T-cell (primary cell): ENCODE data around the gene EPDR1. TPM values are rescaled to one million over a fixed set of nuclear protein-coding genes. Genes with fewer than 3 reads are reported as not detected.

ENCODE experiments used
- ATAC-seq, 4 experiments: fragments of 200-7000 bp in 3 of 4; fragments of 150-1000 bp in 1 of 4; cut with Tn5 transposase; replicated peaks in 1 of 4; 1 replicate in 3 of 4; 2 replicates in 1 of 4; pipeline ENCODE4 v1.10.0; 2021; ENCODE audit warnings: moderate library complexity in 3 of 4, mild to moderate bottlenecking in 2 of 4, moderate number of reproducible peaks in 1 of 4
- CTCF ChIA-PET, 2 donors: fragments of 300-600 bp; sonication (Branson Sonifier 250); formaldehyde crosslinking; loops; one replicate each; lab custom pipeline; 2022; ENCODE audit warnings: antibody characterized with exemption in 2 of 2; lab: Charles Lee
- POLR2A ChIA-PET, 2 donors: fragments of 300-600 bp; sonication (Branson Sonifier 250); formaldehyde crosslinking; loops; one replicate each; lab custom pipeline; 2022; ENCODE audit warnings: antibody characterized with exemption in 2 of 2; lab: Charles Lee
- DNase-seq, 35 experiments: peaks; one replicate each; pipeline versions ENCODE4 v3.0.0 to v3.0.0-alpha.2; 2013 to 2023
- H3K27ac ChIP-seq: one replicate; pipeline ENCODE4 v1.5.1; 2013; ENCODE audit warnings: low read length
- H3K27me3 ChIP-seq, 2 experiments: replicated peaks in 1 of 2; 1 replicate in 1 of 2; 2 replicates in 1 of 2; pipeline versions ENCODE4 v1.6.1 to v1.7.0; 2013; ENCODE audit warnings: low read length in 1 of 2, mixed read lengths in 1 of 2; ENCODE audit not compliant: control insufficient read depth in 2 of 2, insufficient read depth in 2 of 2; ENCODE audit errors: extremely low read depth in 1 of 2
- H3K36me3 ChIP-seq, 2 donors: 1 replicate in 1 of 2; 2 replicates in 1 of 2; pipeline versions ENCODE4 v1.6.1 to v1.7.0; 2013; ENCODE audit warnings: low read length in 1 of 2; ENCODE audit not compliant: control insufficient read depth in 2 of 2, insufficient read depth in 1 of 2; ENCODE audit errors: extremely low read depth in 1 of 2
- H3K4me1 ChIP-seq, 2 experiments: 1 replicate in 1 of 2; 2 replicates in 1 of 2; pipeline versions ENCODE4 v1.6.1 to v1.7.0; 2013; ENCODE audit warnings: low read length in 2 of 2, mixed read lengths in 1 of 2; ENCODE audit not compliant: insufficient read depth in 2 of 2, control insufficient read depth in 1 of 2; ENCODE audit errors: extremely low read depth in 1 of 2
- H3K4me3 ChIP-seq, 2 donors: 1 replicate in 1 of 2; 2 replicates in 1 of 2; pipeline versions ENCODE4 v1.5.1 to v1.7.0; 2013; ENCODE audit warnings: mild to moderate bottlenecking in 2 of 2, low read length in 1 of 2, moderate library complexity in 1 of 2; ENCODE audit not compliant: control insufficient read depth in 1 of 2; ENCODE audit errors: extremely low read depth in 1 of 2
- H3K9me3 ChIP-seq: 2 replicates; pipeline ENCODE4 v1.7.0; 2013
- H3K27ac Mint-ChIP-seq, 2 donors: one replicate each; pipeline ENCODE4 v1.8.0; 2020 to 2021; ENCODE audit warnings: mild to moderate bottlenecking in 2 of 2, mixed read lengths in 2 of 2
- H3K27me3 Mint-ChIP-seq, 2 donors: one replicate each; pipeline ENCODE4 v1.8.0; 2021 to 2022; ENCODE audit warnings: mixed read lengths in 2 of 2
- H3K36me3 Mint-ChIP-seq: one replicate; pipeline ENCODE4 v1.8.0; 2021; ENCODE audit warnings: mixed read lengths
- H3K4me1 Mint-ChIP-seq, 3 donors: one replicate each; pipeline ENCODE4 v1.8.0; 2020 to 2022; ENCODE audit warnings: mixed read lengths in 3 of 3, mild to moderate bottlenecking in 1 of 3
- H3K4me3 Mint-ChIP-seq, 3 donors: one replicate each; pipeline ENCODE4 v1.8.0; 2020 to 2022; ENCODE audit warnings: mild to moderate bottlenecking in 3 of 3, mixed read lengths in 3 of 3, moderate library complexity in 3 of 3
- H3K9me3 Mint-ChIP-seq, 3 donors: one replicate each; pipeline ENCODE4 v1.8.0; 2020 to 2022; ENCODE audit warnings: mixed read lengths in 3 of 3
- WGBS: methylation state at CpG from one replicate; pipeline ENCODE4 v1.1.5; 2013; ENCODE audit warnings: missing lambda C conversion rate; ENCODE audit not compliant: insufficient coverage; 5-methylcytosine and 5-hydroxymethylcytosine counted together
- total RNA-seq, 35 experiments: library from RNA in 6 of 35; stranded (reverse) in 6 of 35; fragments of 120-200 nt in 1 of 35; gene quantifications; one replicate each; pipeline versions ENCODE4 v1.2.1 to v1.2.4 and lab custom pipeline; 2013 to 2026

The EPDR1 gene
- total RNA-seq, 5 donors from 2014 or later (not counting 1 experiment from before 2014, with no cell fraction given), result 0.47 to 1.3 (median 0.68) TPM

DNA sequence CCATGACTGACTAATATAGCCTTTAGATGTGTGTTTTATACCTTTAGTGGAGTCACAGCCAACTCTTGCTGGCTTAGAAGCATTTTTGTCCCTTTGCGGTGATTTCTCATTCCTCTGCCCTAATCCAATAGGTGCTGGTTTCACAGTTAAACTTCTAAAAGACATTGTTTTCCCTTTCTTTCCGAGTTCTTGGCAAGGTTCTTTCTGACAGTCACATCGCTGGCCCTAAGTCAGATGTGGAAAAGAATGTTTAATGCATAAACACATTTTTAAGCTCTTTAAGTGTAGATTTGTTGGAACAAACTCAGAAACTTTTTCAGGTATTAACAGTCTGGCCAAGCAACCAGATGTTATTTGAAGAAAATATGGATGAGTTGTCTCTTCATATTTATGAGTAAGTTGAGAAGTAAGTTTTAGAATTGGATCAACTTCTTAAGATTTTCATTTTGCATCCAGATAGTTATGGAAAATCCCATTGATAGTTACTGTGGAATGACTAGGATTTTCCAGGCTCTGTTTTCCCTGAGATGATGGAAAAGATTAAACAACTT lies 4.1 kb downstream of the EPDR1 start:
- CTCF ChIA-PET, result no interaction called here
- Mint-ChIP-seq H3K4me1 (peaks cover 10 to 13% (median 11%) of the 10 kb centered on the region in 3 donors), H3K4me3 (no peak overlapping the region), H3K27me3 (peaks cover 26 to 28% of the 10 kb centered on the region in 2 donors), H3K36me3 (no peaks in the 10 kb centered on the region), H3K27ac (no peak overlapping the region), H3K9me3 (peaks cover 3 to 5% (median 5%) of the 10 kb centered on the region in 3 donors)
- no peak for DNase-seq
- ATAC-seq, result no peak
- Histone ChIP-seq H3K27me3 (peaks cover 0 to 20% of the 10 kb centered on the region in 2 experiments), H3K9me3 (no peaks in the 10 kb centered on the region), H3K4me3 (no peak overlapping the region), H3K27ac (no peak overlapping the region), H3K4me1 (peaks cover 4 to 8% of the 10 kb centered on the region in 2 experiments), H3K36me3 (no peaks in the 10 kb centered on the region)
- POLR2A ChIA-PET, result no interaction called here
- WGBS, result no CpG with 5 or more reads among the region's 3 CpGs

DNA sequence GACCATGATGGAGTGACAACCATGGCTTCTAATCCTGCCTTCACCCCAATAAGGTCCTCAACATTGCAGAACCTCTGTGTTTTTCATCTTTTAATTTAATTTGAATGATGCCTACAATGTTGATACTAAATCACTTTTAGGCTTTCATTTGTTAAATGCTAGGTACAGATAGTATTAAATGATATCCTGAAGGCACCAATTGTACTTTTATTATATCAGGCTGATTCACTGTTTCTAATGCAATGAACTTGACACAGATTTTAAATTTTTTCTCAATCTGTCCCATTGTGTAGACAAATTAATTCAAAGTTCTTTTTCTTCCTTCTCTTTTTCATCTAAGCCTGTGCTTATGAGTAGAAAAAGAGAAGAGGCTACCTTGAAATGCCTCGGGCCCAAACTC lies 5.2 kb downstream of the EPDR1 start:
- WGBS, result no CpG with 5 or more reads among the region's 1 CpG
- Mint-ChIP-seq H3K4me1 (peaks cover under 1 to 7% (median 5%) of the 10 kb centered on the region in 3 donors), H3K27me3 (peaks cover 16 to 22% of the 10 kb centered on the region in 2 donors), H3K27ac (no peak overlapping the region), H3K4me3 (no peak overlapping the region), H3K9me3 (peaks cover 3 to 5% (median 5%) of the 10 kb centered on the region in 3 donors), H3K36me3 (no peaks in the 10 kb centered on the region)
- ChIA-PET CTCF (no interaction called here), POLR2A (no interaction called here)
- ATAC-seq, result no peak
- no peak for DNase-seq
- no peak overlapping the region for H3K4me3 ChIP-seq
- peaks cover 0 to 11% of the 10 kb centered on the region in 2 experiments for H3K27me3 ChIP-seq
- H3K4me1 ChIP-seq, result peaks cover 4 to 6% of the 10 kb centered on the region in 2 experiments
- H3K27ac ChIP-seq, result no peak overlapping the region
- H3K9me3 ChIP-seq, result no peaks in the 10 kb centered on the region
- H3K36me3 ChIP-seq, result no peaks in the 10 kb centered on the region

DNA sequence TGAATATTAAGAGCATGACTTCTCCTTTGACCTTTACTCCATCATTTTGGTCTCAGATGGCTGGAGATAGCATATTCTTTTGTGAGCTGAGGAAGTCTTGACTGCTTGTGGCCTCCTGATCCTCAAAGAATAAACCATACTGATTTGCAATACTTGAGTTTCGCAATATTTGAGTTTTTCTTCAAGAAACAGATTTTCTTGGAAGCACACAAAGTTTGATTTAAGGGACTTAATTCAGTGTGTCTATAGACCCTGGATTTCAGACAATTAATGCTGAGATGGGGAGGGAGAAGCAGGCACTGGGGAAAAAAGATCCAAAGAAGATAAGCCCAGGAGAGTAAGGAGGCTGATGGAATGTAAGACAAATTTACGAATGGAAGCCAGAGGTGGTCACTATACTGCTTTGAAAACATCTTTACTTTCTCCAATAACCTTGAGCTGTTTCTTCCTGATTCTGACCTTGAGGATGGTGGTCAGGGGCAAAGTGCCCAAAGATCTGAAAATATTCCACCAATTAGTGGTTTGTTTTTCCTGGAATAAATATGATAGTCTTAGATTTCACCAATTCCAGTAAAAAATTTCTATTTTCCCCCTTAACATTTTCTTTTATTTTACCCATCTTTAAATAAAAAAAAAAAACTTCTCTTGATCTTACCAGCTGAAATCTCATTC lies 7.5 kb downstream of the EPDR1 start:
- Mint-ChIP-seq H3K4me1 (no peaks in the 10 kb centered on the region), H3K27ac (no peak overlapping the region), H3K36me3 (no peaks in the 10 kb centered on the region), H3K27me3 (peaks cover 10% of the 10 kb centered on the region in 2 donors), H3K4me3 (no peak overlapping the region), H3K9me3 (peaks cover 3 to 5% (median 4%) of the 10 kb centered on the region in 3 donors)
- H3K9me3 ChIP-seq, result no peaks in the 10 kb centered on the region
- no peaks in the 10 kb centered on the region for H3K4me1 ChIP-seq
- WGBS, result no CpG with 5 or more reads among the region's 2 CpGs
- H3K27me3 ChIP-seq, result peaks cover 0 to under 1% of the 10 kb centered on the region in 2 experiments
- no peaks in the 10 kb centered on the region for H3K36me3 ChIP-seq
- DNase-seq (no peak), ATAC-seq (no peak)
- ChIA-PET CTCF (no interaction called here), POLR2A (no interaction called here)
- H3K27ac ChIP-seq, result no peak overlapping the region
- no peak overlapping the region for H3K4me3 ChIP-seq

DNA sequence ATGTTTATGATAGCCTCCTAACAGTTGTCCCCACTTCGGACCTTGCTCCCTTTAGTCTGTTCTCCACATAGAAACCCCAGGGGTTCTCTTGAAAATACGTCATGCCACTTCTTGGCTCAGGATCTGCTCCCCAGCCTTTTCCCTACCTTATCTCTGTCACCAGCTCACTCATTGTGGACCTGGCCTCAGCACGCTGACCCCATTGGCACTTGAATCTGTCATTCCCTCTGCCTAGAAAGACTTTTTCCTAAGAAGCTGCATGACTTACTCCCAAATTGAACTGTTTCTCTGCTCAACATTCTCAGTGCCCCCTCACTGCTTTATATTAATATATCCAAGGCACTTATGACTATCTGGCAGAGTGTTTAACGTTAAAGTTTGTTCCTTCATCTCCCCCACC lies 8.4 kb downstream of the EPDR1 start:
- Mint-ChIP-seq H3K9me3 (peaks cover 0 to 5% (median 3%) of the 10 kb centered on the region in 3 donors), H3K4me1 (no peaks in the 10 kb centered on the region), H3K27me3 (peaks cover 3 to 4% of the 10 kb centered on the region in 2 donors), H3K36me3 (no peaks in the 10 kb centered on the region), H3K27ac (no peak overlapping the region), H3K4me3 (no peak overlapping the region)
- DNase-seq, result no peak
- Histone ChIP-seq H3K27me3 (no peaks in the 10 kb centered on the region), H3K9me3 (no peaks in the 10 kb centered on the region), H3K36me3 (no peaks in the 10 kb centered on the region), H3K4me3 (no peak overlapping the region), H3K4me1 (no peaks in the 10 kb centered on the region), H3K27ac (no peak overlapping the region)
- 93% methylated on average over 3 of the region's 4 CpGs for WGBS
- CTCF ChIA-PET, result no interaction called here
- no peak for ATAC-seq
- POLR2A ChIA-PET, result no interaction called here

DNA sequence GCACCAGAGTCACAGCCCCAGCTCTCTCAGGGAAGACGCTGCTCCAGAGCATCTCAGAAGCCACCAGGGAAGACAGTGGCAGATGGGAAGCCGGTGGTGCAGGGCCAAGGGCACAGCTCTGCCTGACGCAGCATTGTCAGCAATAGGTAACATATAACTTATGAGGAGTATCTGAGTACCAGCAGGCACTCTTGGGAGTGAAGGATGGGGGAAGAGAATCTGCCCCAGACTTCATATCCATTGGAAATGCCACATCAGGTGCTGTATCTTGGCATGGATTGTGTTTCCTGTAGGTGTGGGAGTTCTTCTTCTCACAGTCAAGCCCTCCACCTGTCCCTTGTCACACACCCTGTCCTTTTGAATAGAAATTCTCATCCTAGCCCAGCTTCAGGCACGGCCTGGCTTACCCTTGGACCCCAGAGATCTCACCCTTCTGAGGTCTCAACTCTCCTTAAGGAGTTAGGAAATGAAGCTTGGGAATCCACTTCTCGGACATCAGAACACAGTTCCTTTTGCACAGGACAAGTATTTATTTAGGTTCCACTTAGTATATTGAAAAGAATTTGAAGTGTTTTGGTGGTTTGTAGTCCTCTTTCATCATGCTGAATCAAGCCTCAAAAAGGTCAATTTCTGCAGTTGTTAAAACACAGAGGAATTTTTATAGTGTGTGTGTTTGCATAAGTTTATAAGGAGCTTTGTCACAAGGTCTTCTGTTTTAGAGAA lies 9.9 kb downstream of the EPDR1 start:
- 81% methylated on average over 3 of the region's 5 CpGs for WGBS
- no peaks in the 10 kb centered on the region for H3K36me3 Mint-ChIP-seq
- Histone ChIP-seq H3K36me3 (no peaks in the 10 kb centered on the region), H3K4me3 (no peak overlapping the region), H3K27me3 (no peaks in the 10 kb centered on the region), H3K9me3 (no peaks in the 10 kb centered on the region), H3K4me1 (no peaks in the 10 kb centered on the region), H3K27ac (no peak overlapping the region)
- ChIA-PET POLR2A (no interaction called here), CTCF (no interaction called here)
- H3K4me1 Mint-ChIP-seq, result no peaks in the 10 kb centered on the region
- ATAC-seq, result no peak
- no peak overlapping the region for H3K4me3 Mint-ChIP-seq
- H3K27ac Mint-ChIP-seq, result no peak overlapping the region
- H3K9me3 Mint-ChIP-seq, result peaks cover 0 to 5% (median 0%) of the 10 kb centered on the region in 3 donors
- DNase-seq, result no peak
- peaks cover 0 to 4% of the 10 kb centered on the region in 2 donors for H3K27me3 Mint-ChIP-seq

DNA sequence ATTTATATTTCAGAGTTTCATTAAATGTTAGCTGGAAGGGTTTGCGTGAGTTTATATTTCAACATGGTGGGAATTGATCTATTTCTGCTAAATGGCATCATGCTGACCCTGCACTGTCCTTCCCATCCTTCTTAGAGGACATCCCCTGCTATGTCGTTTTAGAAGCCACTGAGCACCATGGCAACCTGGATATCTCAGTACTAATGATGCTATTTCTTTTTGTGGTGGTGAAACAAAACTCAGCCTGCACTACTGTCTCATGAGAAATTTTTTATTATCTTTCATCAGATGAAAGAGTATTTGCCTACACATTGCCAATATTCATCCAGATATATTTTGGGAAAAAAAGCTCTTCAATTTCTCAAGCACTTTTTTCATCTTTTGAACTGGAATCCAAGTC lies 12.1 kb downstream of the EPDR1 start:
- no peak overlapping the region for H3K27ac Mint-ChIP-seq
- no peaks in the 10 kb centered on the region for H3K27me3 ChIP-seq
- no peak for ATAC-seq
- H3K27ac ChIP-seq, result no peak overlapping the region
- peaks cover 0 to 4% of the 10 kb centered on the region in 2 donors for H3K27me3 Mint-ChIP-seq
- no peak overlapping the region for H3K4me3 ChIP-seq
- no peaks in the 10 kb centered on the region for H3K4me1 ChIP-seq
- no peak for DNase-seq
- ChIA-PET CTCF (no interaction called here), POLR2A (no interaction called here)
- no peaks in the 10 kb centered on the region for H3K4me1 Mint-ChIP-seq
- no CpG with 5 or more reads among the region's 2 CpGs for WGBS
- no peaks in the 10 kb centered on the region for H3K36me3 Mint-ChIP-seq
- no peak overlapping the region for H3K4me3 Mint-ChIP-seq
- H3K9me3 ChIP-seq, result no peaks in the 10 kb centered on the region
- peaks cover 5 to 11% (median 10%) of the 10 kb centered on the region in 3 donors for H3K9me3 Mint-ChIP-seq
- H3K36me3 ChIP-seq, result no peaks in the 10 kb centered on the region
